HG02763 (cell line): ENCODE results near the gene DMRTB1.

Experiments used
- ATAC-seq: cut with Tn5 transposase; IDR thresholded peaks from one replicate; pipeline ENCODE4 v1.9.1; 2021; ENCODE audit warnings: mild to moderate bottlenecking, moderate library complexity; ENCODE audit not compliant: unreplicated experiment

The DMRTB1 gene

GRCh38 chr1:53459321-53460175, at the start of gene DMRTB1:
DMRTB1 (plus strand) TSS chr1:53459399; CDS start chr1:53459454, 55 bp downstream.
- ATAC-seq, result no peak

GRCh38 chr1:53409695-53410094, 49.5 kb upstream of the DMRTB1 start:
- no peak for ATAC-seq

- no peak for ATAC-seq
Measured at GRCh38 chr1:53410100-53410541, 49.1 kb upstream of the DMRTB1 start.

GRCh38 chr1:53410701-53411100, 48.5 kb upstream of the DMRTB1 start:
- no peak for ATAC-seq

DNA sequence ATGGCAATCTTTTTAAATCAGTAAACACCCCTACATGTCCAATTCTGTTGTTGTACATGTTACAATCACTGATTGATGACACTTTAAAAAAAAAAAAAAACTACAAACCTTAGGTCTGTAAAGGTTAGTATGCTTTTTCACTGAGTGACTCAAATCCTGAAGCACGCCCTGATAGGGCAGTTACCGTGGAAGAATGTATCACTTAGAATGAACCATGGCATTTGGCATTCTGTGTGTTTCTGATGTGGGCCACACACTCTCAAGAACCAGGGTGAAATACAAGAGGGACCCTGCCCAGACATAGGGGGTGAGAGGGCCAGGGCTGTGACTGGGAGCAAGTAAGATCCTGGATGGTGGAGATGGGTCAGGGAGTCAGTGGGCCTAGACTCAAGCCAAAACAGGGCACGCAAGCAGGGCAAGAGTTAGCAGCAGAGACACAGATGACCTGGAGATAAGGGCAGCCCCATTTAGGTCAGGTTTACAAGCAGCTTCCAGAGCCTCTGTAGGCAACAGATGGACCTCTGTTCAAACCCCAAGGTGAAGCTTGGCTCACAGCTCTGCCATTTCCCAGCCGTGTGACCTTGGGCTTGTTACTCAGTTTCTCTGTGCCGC, 47.6 kb upstream of the DMRTB1 start:
- ATAC-seq, result no peak

DNA sequence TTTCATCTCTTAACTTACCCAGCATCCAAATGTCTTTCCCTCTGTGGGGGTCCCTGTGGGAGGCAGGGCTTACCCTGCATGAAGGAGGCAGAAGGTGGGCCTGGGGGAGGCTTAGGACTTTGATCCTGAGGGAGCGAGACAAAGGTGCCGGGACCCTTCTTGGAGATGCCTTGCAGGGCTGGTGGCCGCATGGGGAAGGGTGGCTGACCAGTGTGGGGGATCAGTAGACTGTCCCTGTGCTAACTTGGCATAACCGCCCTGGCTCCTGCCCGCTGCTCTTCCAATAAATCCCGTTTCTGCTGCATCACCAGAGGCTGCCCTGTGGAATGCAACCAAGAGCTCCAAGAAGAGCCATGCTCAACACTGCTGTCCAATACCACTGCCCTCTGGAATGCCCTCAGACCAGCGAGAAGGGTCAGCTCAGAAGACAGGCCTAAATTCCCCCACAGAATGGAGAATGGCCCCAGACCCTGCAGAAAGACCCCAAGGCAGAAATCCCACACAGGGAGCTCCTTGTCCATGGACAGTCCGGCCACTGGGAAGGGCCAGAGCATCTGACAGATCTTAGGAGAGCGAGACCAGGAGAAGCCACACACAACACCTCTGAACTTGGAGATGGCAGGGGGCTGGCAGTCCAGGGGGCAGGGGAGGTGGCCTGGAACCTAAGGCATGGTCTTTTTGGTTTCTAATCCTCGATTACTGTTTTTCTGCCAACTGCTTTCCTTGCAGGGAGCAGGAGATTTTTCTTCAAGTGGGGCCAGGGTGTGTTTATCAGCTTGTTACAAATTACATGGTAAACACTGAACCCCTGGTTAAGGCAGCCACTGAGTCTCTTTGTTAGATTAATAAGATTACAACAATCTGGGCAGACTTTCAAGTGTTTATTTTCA, 46.7 kb upstream of the DMRTB1 start:
- no peak for ATAC-seq

- no peak for ATAC-seq
Measured at GRCh38 chr1:53413175-53414001, 45.8 kb upstream of the DMRTB1 start.

GRCh38 chr1:53414632-53415031, 44.6 kb upstream of the DMRTB1 start:
- no peak for ATAC-seq

DNA sequence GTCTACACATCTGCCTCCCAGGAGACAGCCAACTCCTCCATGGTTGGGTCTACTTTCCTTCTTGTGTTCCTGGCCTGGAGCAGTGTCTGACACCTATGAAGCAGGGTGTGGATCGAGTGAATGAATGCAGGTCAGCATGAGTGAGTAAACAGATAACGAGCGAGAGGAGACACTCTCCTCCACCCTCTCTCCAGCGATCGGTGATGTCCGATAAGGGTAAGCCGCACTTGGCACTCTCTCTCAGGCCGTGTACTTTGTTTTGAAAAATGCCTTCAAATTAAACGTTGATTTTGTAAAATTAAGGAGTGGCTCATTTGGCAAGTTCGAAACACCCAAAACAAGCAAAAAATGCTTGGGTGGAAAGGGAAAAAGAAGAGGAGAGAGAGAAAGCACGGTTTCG, 43.8 kb upstream of the DMRTB1 start:
- ATAC-seq, result no peak

- ATAC-seq, result no peak
Measured at GRCh38 chr1:53416269-53416813, 42.9 kb upstream of the DMRTB1 start.

GRCh38 chr1:53417074-53417511, 42.1 kb upstream of the DMRTB1 start:
- ATAC-seq, result no peak

DNA sequence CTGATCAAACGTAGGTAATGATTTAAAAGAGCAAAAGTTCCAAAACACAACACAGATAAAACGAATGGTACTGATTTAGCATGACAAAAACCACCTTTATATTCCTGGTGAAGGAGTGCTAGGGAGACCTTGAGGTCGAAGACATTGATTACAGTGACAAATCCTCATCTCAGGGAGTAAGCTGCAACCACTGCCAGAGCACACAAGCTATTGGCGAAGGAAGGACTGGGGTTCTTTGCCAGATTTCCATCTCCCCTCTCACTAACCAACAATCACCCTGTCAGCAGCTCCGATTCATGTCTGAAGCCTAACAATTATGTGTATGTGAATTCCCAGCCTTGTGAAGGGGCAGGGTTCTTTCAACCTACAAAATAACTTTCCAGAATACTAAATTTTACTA, 40.2 kb upstream of the DMRTB1 start:
- no peak for ATAC-seq

DNA sequence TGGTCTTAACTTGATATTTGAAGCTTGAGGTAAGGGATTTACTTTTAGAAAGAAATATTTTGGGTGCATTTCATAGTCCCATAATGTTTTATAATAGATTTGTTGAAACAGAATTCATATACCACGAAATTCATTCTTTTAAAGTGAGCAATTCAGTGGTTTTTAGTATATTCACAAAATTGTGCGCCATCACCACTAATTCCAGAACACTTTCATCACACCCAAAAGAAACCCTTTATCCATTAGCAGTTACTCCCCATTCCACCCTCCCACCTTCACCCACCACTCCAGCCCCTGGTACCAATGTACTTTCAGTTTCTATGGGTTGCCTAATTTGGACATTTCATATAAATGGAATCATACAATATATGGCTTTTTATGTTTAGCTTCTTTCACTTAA, 38.9 kb upstream of the DMRTB1 start:
- no peak for ATAC-seq

GRCh38 chr1:53421208-53421607, 38.0 kb upstream of the DMRTB1 start:
- no peak for ATAC-seq

DNA sequence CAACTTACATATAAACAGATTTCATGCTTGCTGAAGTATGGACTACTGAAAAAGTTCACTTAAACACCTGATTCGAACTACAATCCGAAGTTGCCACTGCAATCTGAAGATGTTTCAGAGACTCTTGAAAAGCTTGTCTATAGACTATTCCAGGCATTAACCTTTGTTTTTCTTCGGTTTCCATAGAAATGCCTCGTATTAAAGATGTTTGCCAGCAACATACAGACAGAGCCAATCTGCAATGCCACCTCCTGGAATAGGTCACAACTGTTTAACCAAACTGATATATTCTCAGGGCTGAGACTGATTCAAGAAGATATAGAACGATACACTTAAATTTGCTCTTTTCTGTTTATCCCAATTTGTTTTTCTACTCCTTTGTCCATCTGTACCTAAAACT, 28.9 kb upstream of the DMRTB1 start:
- ATAC-seq, result no peak

- no peak for ATAC-seq
Measured at GRCh38 chr1:53430779-53431178, 28.4 kb upstream of the DMRTB1 start.

- ATAC-seq, result no peak
Measured at GRCh38 chr1:53431244-53431643, 28.0 kb upstream of the DMRTB1 start.

GRCh38 chr1:53431805-53432565, 27.2 kb upstream of the DMRTB1 start:
- no peak for ATAC-seq

- ATAC-seq, result no peak
Measured at GRCh38 chr1:53432611-53433010, 26.6 kb upstream of the DMRTB1 start.
